ENCODE results near the gene ABHD10.
"Not testable (repeated sequence)": the region's sequence is repeated elsewhere in the genome, so short reads cannot be mapped to it uniquely, and the experiment has no call there.

Gene ABHD10

DNA sequence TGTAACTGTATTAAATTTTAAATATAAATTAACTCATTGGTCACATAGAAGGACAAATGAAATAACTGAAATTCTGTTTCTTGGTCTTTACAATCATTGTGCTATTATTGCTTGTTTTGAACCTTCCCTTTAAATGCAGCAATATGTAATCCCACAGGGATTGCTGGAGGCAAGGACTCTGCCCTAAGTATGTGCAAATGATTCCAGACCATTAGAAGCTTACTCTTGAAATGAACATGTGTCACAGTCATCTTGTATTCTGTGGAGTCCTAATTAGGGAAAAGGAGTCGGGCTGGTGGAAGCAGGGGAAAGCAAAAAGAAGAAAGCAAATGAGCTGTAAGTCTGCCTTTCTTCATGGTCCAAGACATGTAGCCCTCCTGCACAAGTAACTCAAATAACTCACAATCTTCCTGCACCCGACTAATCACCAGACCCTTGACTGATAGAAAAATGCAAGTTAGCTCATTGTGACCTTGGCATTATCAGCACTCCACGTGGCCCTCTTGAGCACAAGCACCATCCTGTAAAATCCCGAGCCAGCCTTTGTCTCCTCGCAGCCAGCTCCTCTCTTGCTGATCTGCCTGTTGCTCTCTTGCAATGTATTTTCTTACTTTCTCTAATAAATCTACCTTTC lies 53.4 kb downstream of the ABHD10 start:
- DNase-seq (ENCODE audit: low spot score): no peak

- DNase-seq (ENCODE audit: low spot score): no peak
Measured at GRCh38 chr3:112034436-112034835, 55.6 kb downstream of the ABHD10 start, which contains the start of gene TMPRSS7. TSS of gene TMPRSS7 (plus strand) at chr3:112034736. CDS start at chr3:112034846, 110 bp downstream.

GRCh38 chr3:112035241-112035640 lies 56.4 kb downstream of the ABHD10 start:
- no peak for DNase-seq (ENCODE audit: low spot score)

GRCh38 chr3:112037194-112037593 lies 58.4 kb downstream of the ABHD10 start:
- DNase-seq (ENCODE audit: low spot score): not testable (repeated sequence)

- no peak for DNase-seq (ENCODE audit: low spot score)
Measured at GRCh38 chr3:112038863-112039262, 60.0 kb downstream of the ABHD10 start.

GRCh38 chr3:112041321-112041720 lies 62.5 kb downstream of the ABHD10 start:
- no peak for DNase-seq (ENCODE audit: low spot score)

DNA sequence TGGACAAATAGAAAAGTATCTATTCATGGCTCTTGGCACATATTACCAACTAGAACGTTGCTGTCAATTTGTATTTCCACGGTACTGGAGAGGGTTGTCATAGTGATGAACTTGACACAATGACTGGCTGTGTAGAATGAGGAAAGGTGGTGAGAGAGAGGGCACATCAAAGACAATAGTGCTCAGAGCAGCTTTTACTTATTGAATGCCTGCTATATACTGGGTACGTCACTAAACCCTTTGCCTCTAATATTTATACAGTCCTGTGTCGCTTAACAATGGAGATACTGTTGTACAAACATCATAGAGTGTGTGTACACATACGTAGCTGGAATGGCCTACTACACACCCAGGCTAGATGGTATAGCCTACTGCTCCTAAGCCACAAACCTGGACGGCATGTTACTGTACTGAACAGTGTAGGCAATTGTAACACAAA lies 64.0 kb downstream of the ABHD10 start:
- DNase-seq (ENCODE audit: low spot score): no peak
